IPS DF 6.9 (cell line): Measurements from ENCODE around the gene CNOT4.
"Not testable (repeated sequence)": the region's sequence is repeated elsewhere in the genome, so short reads cannot be mapped to it uniquely, and the experiment has no call there.

Experiments used
- DNase-seq: peaks from one replicate; pipeline ENCODE4 v3.0.0-alpha.2; 2013; ENCODE audit warnings: low read depth, low spot score
- H3K27ac ChIP-seq: one replicate; pipeline ENCODE4 v1.5.1; 2013; ENCODE audit warnings: low read length, control low read depth
- H3K27me3 ChIP-seq: 2 replicates; pipeline ENCODE4 v1.6.1; 2013; ENCODE audit warnings: mild to moderate bottlenecking, low read length; ENCODE audit not compliant: control insufficient read depth, insufficient read depth
- H3K36me3 ChIP-seq: 2 replicates; pipeline ENCODE4 v1.6.1; 2013; ENCODE audit warnings: low read length; ENCODE audit not compliant: control insufficient read depth, insufficient read depth
- H3K4me1 ChIP-seq: 2 replicates; pipeline ENCODE4 v1.6.1; 2013; ENCODE audit warnings: low read length; ENCODE audit not compliant: control insufficient read depth, insufficient read depth
- H3K4me3 ChIP-seq: 2 replicates; pipeline ENCODE4 v1.5.1; 2013; ENCODE audit warnings: mild to moderate bottlenecking, low read length
- H3K9me3 ChIP-seq: 2 replicates; pipeline ENCODE4 v1.6.1; 2013; ENCODE audit warnings: low read length, inconsistent platforms; ENCODE audit not compliant: control insufficient read depth, insufficient read depth
- WGBS: extraction: QIAGEN DNeasy Blood & Tissue Kit; methylation state at CpG from one replicate; pipeline ENCODE4 v1.1.7; 2013; ENCODE audit warnings: mixed read lengths, missing lambda C conversion rate; ENCODE audit not compliant: insufficient read length, insufficient coverage; 5-methylcytosine and 5-hydroxymethylcytosine counted together

CNOT4 gene

DNA sequence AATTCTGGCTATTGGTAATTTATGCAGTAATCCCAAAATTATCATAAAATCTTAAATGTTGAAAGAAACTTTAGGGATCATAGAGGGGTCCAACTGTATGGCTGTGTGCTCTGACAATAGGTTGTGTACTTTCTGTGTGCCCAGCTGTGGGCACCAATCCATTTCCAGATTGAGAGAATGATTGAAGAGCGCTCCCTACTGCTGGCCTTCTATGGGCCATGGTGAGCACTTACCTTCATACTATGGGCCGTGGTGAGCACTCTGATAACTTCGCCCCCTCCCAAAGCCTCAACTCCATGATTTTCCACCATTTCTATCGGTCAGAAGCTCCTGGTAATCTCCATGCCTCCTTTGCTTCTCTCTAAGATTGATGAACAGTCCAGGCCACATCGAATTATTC lies 157.6 kb downstream of the CNOT4 start:
- no peak for DNase-seq
- Histone ChIP-seq H3K27ac (no peak overlapping the region), H3K4me1 (no peaks in the 10 kb centered on the region; the same call in 1 of the 2 replicates), H3K4me3 (no peak overlapping the region), H3K36me3 (no peaks in the 10 kb centered on the region), H3K27me3 (no peaks in the 10 kb centered on the region), H3K9me3 (no peaks in the 10 kb centered on the region)
- no CpG with 5 or more reads among the region's 5 CpGs for WGBS

DNA sequence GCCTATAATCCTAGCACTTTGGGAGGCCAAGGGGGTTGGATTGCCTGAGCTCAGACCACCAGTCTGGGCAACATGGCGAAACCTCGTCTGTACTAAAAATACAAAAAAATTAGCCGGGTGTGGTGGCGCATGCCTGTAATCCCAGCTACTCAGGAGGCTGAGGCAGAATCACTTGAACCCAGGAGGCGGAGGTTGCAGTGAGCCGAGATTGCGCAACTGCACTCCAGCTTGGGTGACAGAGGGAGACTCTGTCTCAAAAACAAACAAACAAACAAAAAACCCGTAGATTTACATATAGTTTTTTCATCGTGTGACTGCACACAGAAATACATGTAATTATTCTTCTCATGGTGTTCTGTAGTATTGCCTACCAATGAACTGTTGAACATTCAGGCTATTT lies 158.8 kb downstream of the CNOT4 start:
- H3K4me3 ChIP-seq, H3K9me3 ChIP-seq, H3K27ac ChIP-seq, H3K27me3 ChIP-seq, DNase-seq, H3K4me1 ChIP-seq, H3K36me3 ChIP-seq: not testable (repeated sequence)
- no CpG with 5 or more reads among the region's 9 CpGs for WGBS

DNA sequence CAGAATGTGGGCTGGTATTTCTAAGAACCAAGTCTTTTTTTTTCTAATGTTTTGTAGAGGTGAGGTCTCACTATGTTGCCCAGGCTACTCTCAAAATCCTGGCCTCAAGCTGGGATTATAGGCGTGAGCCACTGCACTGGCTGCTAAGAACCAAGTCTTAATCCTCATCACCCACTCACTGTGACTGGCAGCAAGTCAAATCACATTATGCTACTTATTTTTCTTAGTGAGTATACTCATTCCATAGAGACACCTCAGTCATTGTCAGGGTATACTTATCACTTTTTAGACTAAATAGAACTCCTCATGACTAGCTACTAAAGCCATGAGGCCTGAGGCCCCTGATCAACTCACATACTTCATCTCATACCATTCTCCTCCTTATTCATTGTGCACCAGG lies 160.2 kb downstream of the CNOT4 start:
- DNase-seq, result no peak
- WGBS, result no CpG with 5 or more reads among the region's 1 CpG

DNA sequence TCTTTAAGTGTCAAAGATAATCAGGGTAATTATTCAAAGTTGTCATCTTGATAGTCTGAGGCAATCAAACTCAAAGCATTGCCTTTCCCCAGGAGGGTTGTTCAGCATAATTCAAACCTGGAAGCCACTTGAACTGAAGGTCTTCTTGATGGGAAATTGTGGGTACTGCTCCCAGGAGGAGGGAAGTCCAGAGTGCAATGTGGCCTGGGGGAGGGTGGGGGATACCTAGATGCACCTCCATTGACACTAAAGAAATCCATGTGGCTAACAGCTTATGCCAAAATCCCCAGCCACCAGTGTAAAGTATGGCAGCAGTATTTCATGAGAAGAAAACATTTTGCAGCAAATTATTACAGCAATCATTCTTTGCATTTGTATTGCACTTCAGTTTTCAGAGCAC lies 161.4 kb downstream of the CNOT4 start:
- Histone ChIP-seq H3K27me3 (no peaks in the 10 kb centered on the region), H3K27ac (no peak overlapping the region)

More for the DNA sequence above, 160.2 kb downstream of the CNOT4 start:
- H3K9me3 ChIP-seq, result no peaks in the 10 kb centered on the region
- no peaks in the 10 kb centered on the region for H3K27me3 ChIP-seq
- H3K4me1 ChIP-seq, result no peaks in the 10 kb centered on the region
- H3K27ac ChIP-seq, result no peak overlapping the region
- no peak overlapping the region for H3K4me3 ChIP-seq
- H3K36me3 ChIP-seq, result no peaks in the 10 kb centered on the region

GRCh38 chr7:135343361-135343760 lies 166.5 kb downstream of the CNOT4 start:
- Histone ChIP-seq H3K27me3 (no peaks in the 10 kb centered on the region), H3K27ac (no peak overlapping the region), H3K4me1 (no peaks in the 10 kb centered on the region), H3K4me3 (no peak overlapping the region), H3K36me3 (no peaks in the 10 kb centered on the region), H3K9me3 (no peaks in the 10 kb centered on the region)
- no peak for DNase-seq
- WGBS, result no CpG with 5 or more reads among the region's 2 CpGs

More for the DNA sequence above, 161.4 kb downstream of the CNOT4 start:
- H3K36me3 ChIP-seq, result no peaks in the 10 kb centered on the region
- DNase-seq, result no peak
- no peaks in the 10 kb centered on the region for H3K4me1 ChIP-seq
- no peaks in the 10 kb centered on the region for H3K9me3 ChIP-seq
- no peak overlapping the region for H3K4me3 ChIP-seq

DNA sequence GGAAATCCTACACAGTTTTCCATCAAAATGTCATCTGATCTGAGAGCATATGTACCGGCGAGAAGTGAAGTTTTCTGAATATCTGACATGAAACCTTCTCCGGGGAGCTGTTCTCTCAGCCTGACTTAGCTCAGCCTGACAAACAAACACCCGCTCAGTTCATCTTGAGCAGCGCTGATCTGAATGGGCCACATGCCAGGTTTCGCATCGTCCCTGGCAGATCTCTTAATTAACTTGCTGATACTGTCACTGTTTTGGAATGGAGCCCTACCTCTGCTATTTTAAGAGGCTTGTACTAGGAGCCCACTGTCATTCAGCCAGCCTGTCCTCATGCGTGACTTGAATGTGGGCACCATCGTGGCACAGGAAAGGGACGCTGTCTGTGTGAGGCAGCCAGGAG lies 167.0 kb downstream of the CNOT4 start:
- Histone ChIP-seq H3K4me3 (no peak overlapping the region), H3K27ac (no peak overlapping the region), H3K27me3 (no peaks in the 10 kb centered on the region), H3K9me3 (no peaks in the 10 kb centered on the region), H3K36me3 (no peaks in the 10 kb centered on the region), H3K4me1 (no peaks in the 10 kb centered on the region)
- DNase-seq, result no peak
- no CpG with 5 or more reads among the region's 10 CpGs for WGBS

GRCh38 chr7:135341049-135341448 lies 168.9 kb downstream of the CNOT4 start:
- H3K27me3 ChIP-seq, result no peaks in the 10 kb centered on the region
- no CpG with 5 or more reads among the region's 5 CpGs for WGBS

GRCh38 chr7:135337977-135338550 lies 171.8 kb downstream of the CNOT4 start:
- WGBS, result no CpG with 5 or more reads among the region's 5 CpGs
- H3K27me3 ChIP-seq, result no peaks in the 10 kb centered on the region
- H3K4me3 ChIP-seq, result no peak overlapping the region
- H3K36me3 ChIP-seq, result no peaks in the 10 kb centered on the region
- peaks cover 2% of the 10 kb centered on the region; the same call in 1 of the 2 replicates for H3K4me1 ChIP-seq
- no peak for DNase-seq
- no peaks in the 10 kb centered on the region for H3K9me3 ChIP-seq
- H3K27ac ChIP-seq, result no peak overlapping the region

More at GRCh38 chr7:135341049-135341448, 168.9 kb downstream of the CNOT4 start:
- no peaks in the 10 kb centered on the region for H3K4me1 ChIP-seq
- H3K27ac ChIP-seq, result no peak overlapping the region
- DNase-seq, result no peak
- H3K4me3 ChIP-seq, result no peak overlapping the region
- H3K36me3 ChIP-seq, result no peaks in the 10 kb centered on the region
- H3K9me3 ChIP-seq, result no peaks in the 10 kb centered on the region

GRCh38 chr7:135337506-135337905 lies 172.4 kb downstream of the CNOT4 start:
- WGBS, result no CpG with 5 or more reads among the region's 5 CpGs
- Histone ChIP-seq H3K4me1 (peaks cover 2% of the 10 kb centered on the region; the same call in 1 of the 2 replicates), H3K36me3 (no peaks in the 10 kb centered on the region), H3K4me3 (no peak overlapping the region), H3K27me3 (no peaks in the 10 kb centered on the region), H3K9me3 (no peaks in the 10 kb centered on the region), H3K27ac (no peak overlapping the region)
- DNase-seq, result no peak

DNA sequence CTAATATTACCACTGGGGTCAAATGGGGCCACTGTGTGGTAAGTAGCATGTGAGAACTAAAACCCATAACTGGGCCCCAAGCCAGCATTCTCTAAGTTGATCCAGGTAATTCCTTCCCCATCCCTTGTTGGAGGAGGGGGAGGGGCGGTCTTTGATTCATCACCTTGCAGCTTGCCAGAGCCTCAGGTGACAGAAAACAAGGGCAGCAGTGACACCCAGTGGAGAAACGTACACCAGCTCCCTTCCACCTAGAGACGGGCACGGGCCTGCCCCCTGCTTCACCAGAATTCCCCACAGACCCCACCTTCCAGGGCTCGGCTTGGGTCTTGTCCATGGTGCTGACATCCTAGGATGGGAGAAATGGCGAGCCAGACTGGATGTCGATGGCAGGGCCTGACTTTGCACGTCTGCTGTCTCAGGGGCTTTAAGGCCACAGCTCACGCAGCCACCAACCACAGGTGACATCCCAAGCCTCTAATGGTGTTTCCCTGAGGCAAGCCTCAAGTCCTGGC lies 174.2 kb downstream of the CNOT4 start:
- no peak overlapping the region for H3K27ac ChIP-seq
- H3K4me3 ChIP-seq, result no peak overlapping the region
- H3K36me3 ChIP-seq, result no peaks in the 10 kb centered on the region
- H3K9me3 ChIP-seq, result no peaks in the 10 kb centered on the region
- no peaks in the 10 kb centered on the region for H3K27me3 ChIP-seq
- no CpG with 5 or more reads among the region's 9 CpGs for WGBS
- DNase-seq, result peak; percentile 96
- H3K4me1 ChIP-seq, result peaks cover 2% of the 10 kb centered on the region; the same call in 1 of the 2 replicates
